Keratinocyte (primary cell): Measurements from ENCODE around the gene ST3GAL5. TPM values are rescaled to one million over a fixed set of nuclear protein-coding genes. Genes with fewer than 3 reads are reported as not detected.

Experiments used
- DNase-seq: peaks from one replicate; pipeline ENCODE4 v3.0.0-alpha.2; 2011; ENCODE audit warnings: low read depth, missing footprints, low spot score
- FAIRE-seq: peaks from 2 replicates; lab custom pipeline; 2011; peaks lifted over from hg19 to GRCh38; lab: Jason Lieb, UNC
- H2AFZ ChIP-seq: 2 replicates; pipeline ENCODE4 v1.6.0; 2012; ENCODE audit warnings: low read length, control low read depth, inconsistent platforms; ENCODE audit not compliant: control insufficient read depth
- H3K27ac ChIP-seq: 2 replicates; pipeline ENCODE4 v1.5.1; 2011; ENCODE audit warnings: low read length; ENCODE audit not compliant: control insufficient read depth, insufficient read depth
- H3K27me3 ChIP-seq: 3 replicates; pipeline ENCODE4 v1.6.0; 2011; ENCODE audit warnings: low read length; ENCODE audit not compliant: control insufficient read depth, insufficient read depth; ENCODE audit errors: extremely low read depth
- H3K36me3 ChIP-seq, 2 experiments: 2 replicates in 1 of 2; 3 replicates in 1 of 2; pipeline ENCODE4 v1.5.1; 2011; ENCODE audit warnings: low read length in 2 of 2, mild to moderate bottlenecking in 1 of 2; ENCODE audit not compliant: control insufficient read depth in 2 of 2, insufficient read depth in 2 of 2; ENCODE audit errors: extremely low read depth in 1 of 2
- H3K4me1 ChIP-seq: 3 replicates; pipeline ENCODE4 v1.5.1; 2011; ENCODE audit warnings: low read length; ENCODE audit not compliant: control insufficient read depth, insufficient read depth; ENCODE audit errors: extremely low read depth
- H3K4me2 ChIP-seq: 3 replicates; pipeline ENCODE4 v1.6.0; 2011; ENCODE audit warnings: low read depth, low read length; ENCODE audit not compliant: control insufficient read depth, insufficient read depth; ENCODE audit errors: extremely low read depth
- H3K4me3 ChIP-seq, 3 experiments: fragments of 200-600 bp in 1 of 3; sonication (generic) in 1 of 3; 2 replicates in 2 of 3; 3 replicates in 1 of 3; pipeline ENCODE4 v1.5.1; 2011 to 2016; ENCODE audit warnings: low read length in 3 of 3, mild to moderate bottlenecking in 3 of 3, control low read depth in 2 of 3, inconsistent platforms in 1 of 3, low read depth in 1 of 3, mixed read lengths in 1 of 3, mixed run types in 1 of 3, moderate library complexity in 1 of 3; ENCODE audit not compliant: control insufficient read depth in 2 of 3, insufficient read depth in 2 of 3; ENCODE audit errors: extremely low read depth in 1 of 3
- H3K79me2 ChIP-seq: 2 replicates; pipeline ENCODE4 v1.6.0; 2012; ENCODE audit warnings: low read length; ENCODE audit not compliant: control insufficient read depth, insufficient read depth
- H3K9ac ChIP-seq: 3 replicates; pipeline ENCODE4 v1.6.0; 2011; ENCODE audit warnings: low read length; ENCODE audit not compliant: control insufficient read depth, insufficient read depth; ENCODE audit errors: extremely low read depth
- H3K9me1 ChIP-seq: 3 replicates; pipeline ENCODE4 v1.6.0; 2011; ENCODE audit warnings: low read length; ENCODE audit not compliant: control insufficient read depth, insufficient read depth; ENCODE audit errors: extremely low read depth
- H3K9me3 ChIP-seq: 2 replicates; pipeline ENCODE4 v1.5.1; 2012; ENCODE audit warnings: low read depth, low read length; ENCODE audit not compliant: control insufficient read depth
- H4K20me1 ChIP-seq: 3 replicates; pipeline ENCODE4 v1.6.0; 2011; ENCODE audit warnings: low read length; ENCODE audit not compliant: control insufficient read depth, insufficient read depth; ENCODE audit errors: extremely low read depth
- CTCF ChIP-seq, 3 experiments: IDR thresholded peaks in 1 of 3; conservative IDR thresholded peaks in 1 of 3; optimal IDR thresholded peaks in 1 of 3; 2 replicates in 2 of 3; 3 replicates in 1 of 3; pipeline versions ENCODE3 to v1.5.1; 2011; ENCODE audit warnings: low read length in 3 of 3, mild to moderate bottlenecking in 3 of 3, moderate library complexity in 2 of 3, control low read depth in 1 of 3, inconsistent platforms in 1 of 3; ENCODE audit not compliant: insufficient read depth in 2 of 3; ENCODE audit errors: extremely low read depth in 1 of 3
- EZH2 ChIP-seq: IDR thresholded peaks from one replicate; pipeline ENCODE4 v1.6.1; 2012; ENCODE audit warnings: inconsistent platforms, mild to moderate bottlenecking, low read length, moderate library complexity
- dilution Hi-C: fragments of 300-500 bp; cut with MboI; formaldehyde crosslinking; loops from one replicate; pipeline ENCODE4 v1.7.0; 2020; ENCODE audit warnings: low sequenced_read_pairs; ENCODE audit not compliant: extremely low pct_ligation_motif_present
- polyA plus RNA-seq, 5 experiments: library from polyadenylated mRNA; depleted of rRNA in 3 of 5; stranded (reverse) in 3 of 5; stranded (forward) in 1 of 5; unstranded in 1 of 5; fragments of >200 nt; gene quantifications; 1 replicate in 1 of 5; 2 replicates in 3 of 5; 3 replicates in 1 of 5; pipeline versions ENCODE4 v1.2.1 to v1.2.3, GENCODE V29; 2011 to 2012; ENCODE audit warnings: missing spikeins in 2 of 5, low read depth in 1 of 5, low replicate concordance in 1 of 5

Gene ST3GAL5
- polyA plus RNA-seq, 1 donor (not counting 4 experiments of a cell fraction or from before 2014, with no cell fraction given) = 43.5 TPM

GRCh38 chr2:85911097-85911496 lies 22.3 kb upstream of the ST3GAL5 start:
- H2AFZ ChIP-seq = no peak overlapping the region
- H3K79me2 ChIP-seq = no peaks in the 10 kb centered on the region
- H3K27me3 ChIP-seq = no peaks in the 10 kb centered on the region
- H3K9me1 ChIP-seq = no peaks in the 10 kb centered on the region
- TF ChIP-seq EZH2 = no peak
- TF ChIP-seq CTCF (optimal IDR thresholded peaks at IDR 0.05 in 1 of 3, IDR thresholded peaks at IDR 0.05 in 1 of 3, conservative IDR thresholded peaks at IDR 0.05 in 1 of 3; ENCODE audit: extremely low read depth in 1 of 3, insufficient read depth in 2 of 3, low read length in 3 of 3) = no peak
- no peaks in the 10 kb centered on the region for H3K36me3 ChIP-seq
- no peak overlapping the region for H3K4me2 ChIP-seq
- no peaks in the 10 kb centered on the region for H4K20me1 ChIP-seq
- H3K9ac ChIP-seq = no peak overlapping the region
- DNase-seq = no peak
- H3K9me3 ChIP-seq = peaks cover 3% of the 10 kb centered on the region
- peaks cover 41% of the 10 kb centered on the region for H3K4me1 ChIP-seq
- H3K27ac ChIP-seq = peak overlapping the region; percentile 88
- FAIRE-seq = no peak
- dilution Hi-C loops = no loop called here
- no peak overlapping the region for H3K4me3 ChIP-seq

GRCh38 chr2:85909005-85909404 lies 20.2 kb upstream of the ST3GAL5 start:
- Histone ChIP-seq H3K9me1 (no peaks in the 10 kb centered on the region), H3K27me3 (no peaks in the 10 kb centered on the region), H3K27ac (peak overlapping the region; percentile 79), H3K4me1 (peaks cover 41% of the 10 kb centered on the region), H3K79me2 (no peaks in the 10 kb centered on the region), H3K9ac (no peak overlapping the region), H3K4me3 (no peak overlapping the region), H2AFZ (no peak overlapping the region), H3K4me2 (no peak overlapping the region), H4K20me1 (no peaks in the 10 kb centered on the region), H3K9me3 (peaks cover 3% of the 10 kb centered on the region), H3K36me3 (no peaks in the 10 kb centered on the region)
- DNase-seq (peak; percentile 65), FAIRE-seq (no peak)
- TF ChIP-seq EZH2 (no peak), CTCF (optimal IDR thresholded peaks at IDR 0.05 in 1 of 3, IDR thresholded peaks at IDR 0.05 in 1 of 3, conservative IDR thresholded peaks at IDR 0.05 in 1 of 3; ENCODE audit: extremely low read depth in 1 of 3, insufficient read depth in 2 of 3, low read length in 3 of 3) (no peak)
- dilution Hi-C loops = no loop called here
